ENCODE measurements around the gene EEPD1.

DNA sequence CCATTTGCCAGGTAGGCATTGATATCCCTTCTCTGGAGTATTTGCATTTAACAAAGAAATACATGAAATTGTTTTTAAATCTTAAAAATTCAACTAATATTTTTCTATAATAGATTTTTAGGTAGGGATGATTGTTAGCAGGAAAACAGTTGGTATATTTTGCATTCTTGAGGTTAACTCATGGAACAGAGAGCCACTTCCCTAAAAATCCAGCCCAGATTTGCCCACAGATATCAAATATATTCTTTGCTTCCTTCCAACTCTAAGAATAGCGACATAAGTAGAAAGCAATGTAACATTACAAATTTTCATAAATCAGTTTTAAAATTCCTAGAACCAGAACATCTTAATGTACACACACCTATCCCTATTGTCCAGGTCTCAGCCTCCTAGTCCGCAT is 191.6 kb downstream of the EEPD1 start:
- TF ChIP-seq POLR2AphosphoS5 (IDR thresholded peaks at IDR 0.05; ENCODE audit: borderline replicate concordance, low read depth, low read length), result no peak
- no peak for TF ChIP-seq EZH2 (IDR thresholded peaks at IDR 0.05)

Data from SK-N-MC (cell line).